Measurements from ENCODE around the gene HOXC4. TPM values are rescaled to one million over a fixed set of nuclear protein-coding genes. Genes with fewer than 3 reads are reported as not detected.

HOXC4 gene
- total and polyA plus RNA-seq, 4 donors: 0.18 to 0.86 (median 0.51) TPM

DNA sequence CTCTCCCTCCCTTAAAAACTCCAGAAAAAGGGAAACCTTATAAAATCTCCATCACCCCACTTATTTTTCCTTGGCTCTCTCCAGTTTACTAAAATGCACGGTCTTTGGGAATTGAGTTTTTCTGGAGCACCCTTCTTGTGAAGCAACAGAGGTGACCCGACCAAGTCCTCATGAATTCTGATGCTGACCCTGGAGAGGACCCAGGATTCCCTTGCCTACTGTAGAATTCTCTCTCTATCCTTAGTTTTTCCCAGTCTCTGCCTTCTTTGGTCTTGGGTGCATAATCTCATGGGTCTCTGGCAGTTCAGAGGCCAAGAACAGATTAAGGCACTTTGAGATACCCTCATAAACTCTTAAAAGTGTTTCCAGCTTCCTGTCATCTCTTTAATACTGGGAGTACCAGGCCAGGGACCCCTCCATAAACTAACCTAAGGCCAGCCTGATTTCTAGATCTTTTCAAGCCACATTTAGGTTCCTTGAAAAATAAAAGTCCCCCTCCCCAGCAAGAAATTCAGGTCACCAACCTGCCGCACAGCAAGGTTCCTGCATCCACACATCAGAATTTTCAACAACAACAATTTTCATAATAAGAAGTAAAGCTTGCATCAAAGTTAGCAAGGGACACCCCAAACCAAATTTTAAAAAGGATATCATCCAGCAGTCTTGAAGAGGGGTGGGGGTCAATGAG is 5.1 kb upstream of the HOXC4 start:
- no peak for DNase-seq
- Histone ChIP-seq H3K9ac (ENCODE audit: insufficient read depth in 1 of 2, low read length in 2 of 2) (no peak overlapping the region), H3K4me1 (ENCODE audit: control insufficient read depth in 5 of 5, insufficient read depth in 5 of 5, low read length in 5 of 5) (peaks cover 0 to 57% (median 12%) of the 10 kb centered on the region in 5 donors), H3K27me3 (ENCODE audit: control insufficient read depth in 3 of 3, insufficient read depth in 3 of 3, low read length in 2 of 3) (peaks cover 7 to 97% (median 74%) of the 10 kb centered on the region in 3 donors), H3K36me3 (ENCODE audit: control insufficient read depth in 4 of 4, insufficient read depth in 4 of 4, low read length in 4 of 4) (no peaks in the 10 kb centered on the region), H3K9me3 (ENCODE audit: control insufficient read depth in 4 of 4, insufficient read depth in 3 of 4, low read length in 3 of 4) (peaks cover 0 to 7% (median 0%) of the 10 kb centered on the region in 4 donors), H3K27ac (ENCODE audit: low read depth in 1 of 2, low read length in 1 of 2) (no peak overlapping the region), H3K4me3 (no peak overlapping the region)
- WGBS, 2 donors: 54 to 57% methylated on average over 3 of the region's 3 CpGs
- ATAC-seq (ENCODE audit: insufficient read depth, low FRiP score): no peak
- TF ChIP-seq, protein P1, sequence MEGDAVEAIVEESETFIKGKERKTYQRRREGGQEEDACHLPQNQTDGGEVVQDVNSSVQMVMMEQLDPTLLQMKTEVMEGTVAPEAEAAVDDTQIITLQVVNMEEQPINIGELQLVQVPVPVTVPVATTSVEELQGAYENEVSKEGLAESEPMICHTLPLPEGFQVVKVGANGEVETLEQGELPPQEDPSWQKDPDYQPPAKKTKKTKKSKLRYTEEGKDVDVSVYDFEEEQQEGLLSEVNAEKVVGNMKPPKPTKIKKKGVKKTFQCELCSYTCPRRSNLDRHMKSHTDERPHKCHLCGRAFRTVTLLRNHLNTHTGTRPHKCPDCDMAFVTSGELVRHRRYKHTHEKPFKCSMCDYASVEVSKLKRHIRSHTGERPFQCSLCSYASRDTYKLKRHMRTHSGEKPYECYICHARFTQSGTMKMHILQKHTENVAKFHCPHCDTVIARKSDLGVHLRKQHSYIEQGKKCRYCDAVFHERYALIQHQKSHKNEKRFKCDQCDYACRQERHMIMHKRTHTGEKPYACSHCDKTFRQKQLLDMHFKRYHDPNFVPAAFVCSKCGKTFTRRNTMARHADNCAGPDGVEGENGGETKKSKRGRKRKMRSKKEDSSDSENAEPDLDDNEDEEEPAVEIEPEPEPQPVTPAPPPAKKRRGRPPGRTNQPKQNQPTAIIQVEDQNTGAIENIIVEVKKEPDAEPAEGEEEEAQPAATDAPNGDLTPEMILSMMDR (IDR thresholded peaks at IDR 0.05; ENCODE audit: control extremely low read depth, extremely low read depth): no peak

DNA sequence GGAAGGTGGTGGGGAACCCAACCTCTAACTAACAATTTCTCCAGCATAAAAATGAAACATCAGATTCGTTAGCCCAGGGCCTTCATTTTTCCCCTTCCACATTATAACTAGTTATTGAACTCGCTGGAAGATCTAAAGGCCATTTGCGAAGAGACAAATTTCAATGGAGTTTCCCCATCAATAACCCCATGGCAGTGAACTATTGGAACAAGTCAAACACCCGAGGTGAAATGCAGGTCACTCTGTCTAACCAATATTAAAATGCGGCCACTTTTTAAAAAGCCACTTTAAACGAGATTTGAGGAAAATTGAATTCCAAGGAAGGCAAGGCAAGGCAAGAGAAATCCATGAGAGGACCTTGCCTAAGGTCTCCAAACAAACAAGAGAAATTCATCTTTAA is 4.5 kb upstream of the HOXC4 start:
- 44 to 59% methylated on average over 6 of the region's 6 CpGs for WGBS, 2 donors
- peaks cover 7 to 95% (median 76%) of the 10 kb centered on the region in 3 donors for H3K27me3 ChIP-seq (ENCODE audit: control insufficient read depth in 3 of 3, insufficient read depth in 3 of 3, low read length in 2 of 3)

DNA sequence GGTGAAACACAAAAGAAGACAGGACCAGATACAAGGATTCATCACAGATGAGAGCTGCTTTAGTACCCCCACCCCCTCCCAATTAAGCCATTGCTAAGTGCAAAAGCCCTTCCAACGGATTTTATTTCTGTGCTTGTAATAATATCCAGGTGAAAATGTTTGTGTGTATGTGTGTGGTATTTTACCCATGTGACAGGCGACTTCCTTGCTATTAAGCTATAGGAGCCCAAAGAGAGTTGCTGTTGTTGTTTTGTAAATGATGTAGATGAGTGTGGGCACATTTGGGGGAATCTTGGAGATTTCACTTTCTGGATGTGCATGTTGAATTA is 3.2 kb upstream of the HOXC4 start:
- H3K36me3 ChIP-seq (ENCODE audit: control insufficient read depth in 4 of 4, insufficient read depth in 4 of 4, low read length in 4 of 4): no peaks in the 10 kb centered on the region
- no peak overlapping the region for H3K4me3 ChIP-seq
- DNase-seq (peak in 1 of 3 donors; percentile 30), ATAC-seq (ENCODE audit: insufficient read depth, low FRiP score) (no peak)
- H3K9me3 ChIP-seq (ENCODE audit: control insufficient read depth in 4 of 4, insufficient read depth in 3 of 4, low read length in 3 of 4): peaks cover 0 to 7% (median 0%) of the 10 kb centered on the region in 4 donors
- H3K4me1 ChIP-seq (ENCODE audit: control insufficient read depth in 5 of 5, insufficient read depth in 5 of 5, low read length in 5 of 5): peaks cover 0 to 52% (median 13%) of the 10 kb centered on the region in 5 donors
- H3K27ac ChIP-seq (ENCODE audit: low read depth in 1 of 2, low read length in 1 of 2): no peak overlapping the region
- WGBS, 2 donors: 21 to 37% methylated on average over 2 of the region's 2 CpGs
- peaks cover 7 to 91% (median 72%) of the 10 kb centered on the region in 3 donors for H3K27me3 ChIP-seq (ENCODE audit: control insufficient read depth in 3 of 3, insufficient read depth in 3 of 3, low read length in 2 of 3)
- TF ChIP-seq, protein P1 (IDR thresholded peaks at IDR 0.05; ENCODE audit: control extremely low read depth, extremely low read depth): no peak
- H3K9ac ChIP-seq (ENCODE audit: insufficient read depth in 1 of 2, low read length in 2 of 2): no peak overlapping the region

More for the DNA sequence above, 4.5 kb upstream of the HOXC4 start:
- ATAC-seq (ENCODE audit: insufficient read depth, low FRiP score): no peak
- no peak overlapping the region for H3K27ac ChIP-seq (ENCODE audit: low read depth in 1 of 2, low read length in 1 of 2)
- H3K9me3 ChIP-seq (ENCODE audit: control insufficient read depth in 4 of 4, insufficient read depth in 3 of 4, low read length in 3 of 4): peaks cover 0 to 7% (median 0%) of the 10 kb centered on the region in 4 donors
- H3K4me3 ChIP-seq: no peak overlapping the region
- H3K4me1 ChIP-seq (ENCODE audit: control insufficient read depth in 5 of 5, insufficient read depth in 5 of 5, low read length in 5 of 5): peaks cover 0 to 52% (median 12%) of the 10 kb centered on the region in 5 donors
- TF ChIP-seq, protein P1 (IDR thresholded peaks at IDR 0.05; ENCODE audit: control extremely low read depth, extremely low read depth): no peak
- no peak for DNase-seq
- H3K9ac ChIP-seq (ENCODE audit: insufficient read depth in 1 of 2, low read length in 2 of 2): no peak overlapping the region
- no peaks in the 10 kb centered on the region for H3K36me3 ChIP-seq (ENCODE audit: control insufficient read depth in 4 of 4, insufficient read depth in 4 of 4, low read length in 4 of 4)
